Upper lobe of left lung (tissue), 4 donors: ENCODE measurements around the gene TCP11L1.

Experiments
- CTCF ChIP-seq, 6 experiments: fragments of 450-650 bp in 4 of 6; fragments of 200-600 bp in 2 of 6; sonication (generic) in 2 of 6; IDR thresholded peaks; one replicate each; pipeline ENCODE4 v1.5.1; 2016 to 2019; ENCODE audit warnings: antibody characterized with exemption in 6 of 6
- POLR2A ChIP-seq, 4 donors: fragments of 450-650 bp; IDR thresholded peaks; one replicate each; pipeline ENCODE4 v1.5.1; 2016 to 2017; ENCODE audit warnings: antibody characterized with exemption in 4 of 4, mild to moderate bottlenecking in 2 of 4
- POLR2AphosphoS5 ChIP-seq, 2 donors: sonication (generic); formaldehyde crosslinking; IDR thresholded peaks; one replicate each; pipeline ENCODE4 v1.5.1; 2017; ENCODE audit warnings: antibody characterized with exemption in 2 of 2

DNA sequence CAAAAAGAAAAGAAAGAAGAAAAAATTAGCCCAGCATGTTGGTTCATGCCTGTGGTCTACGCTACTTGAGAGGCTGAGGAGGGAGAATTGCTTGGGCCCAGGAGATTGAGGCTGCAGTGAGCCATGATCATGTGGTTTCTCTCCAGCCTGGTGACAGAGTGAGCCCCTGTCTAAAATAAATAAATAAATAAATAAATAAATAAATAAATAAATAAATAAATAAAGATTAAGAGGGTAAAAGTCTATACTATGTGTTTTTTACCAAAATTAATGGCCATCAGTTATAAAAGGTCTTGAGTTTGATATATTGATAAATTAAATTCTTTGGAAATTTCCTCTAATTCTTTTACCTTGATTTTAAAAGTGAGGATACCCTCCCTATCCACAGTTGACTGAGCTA, 48.9 kb upstream of the TCP11L1 start:
- TF ChIP-seq POLR2AphosphoS5 (IDR thresholded peaks at IDR 0.05) (no peak), CTCF (IDR thresholded peaks at IDR 0.05) (no peak), POLR2A (IDR thresholded peaks at IDR 0.05) (no peak)
